B cell (primary cell): ENCODE results near the gene LIX1. TPM values are rescaled to one million over a fixed set of nuclear protein-coding genes. Genes with fewer than 3 reads are reported as not detected.

Source experiments
- ATAC-seq: fragments of 200-7000 bp; cut with Tn5 transposase; one replicate; pipeline ENCODE4 v1.10.0; 2021; ENCODE audit warnings: low read depth, mild to moderate bottlenecking, moderate number of reproducible peaks, moderate library complexity
- CTCF ChIA-PET: fragments of 350-600 bp; sonication (Branson Sonifier 250); formaldehyde crosslinking; loops from one replicate; lab custom pipeline; 2021; ENCODE audit warnings: antibody characterized with exemption, inconsistent platforms; lab: Charles Lee
- POLR2A ChIA-PET: fragments of 350-600 bp; sonication (Branson Sonifier 250); formaldehyde crosslinking; loops from one replicate; lab custom pipeline; 2021; ENCODE audit warnings: antibody characterized with exemption; lab: Charles Lee
- DNase-seq: peaks from one replicate; pipeline ENCODE4 v3.0.0; 2013
- H2AFZ ChIP-seq: 2 replicates; pipeline ENCODE4 v1.6.1; 2012; ENCODE audit warnings: mild to moderate bottlenecking, low read depth, low read length; ENCODE audit not compliant: insufficient read depth, poor library complexity, severe bottlenecking
- H3K27ac ChIP-seq, 2 donors: 1 replicate in 1 of 2; 2 replicates in 1 of 2; pipeline ENCODE4 v1.5.1; 2012 to 2013; ENCODE audit warnings: low read length in 2 of 2, mild to moderate bottlenecking in 2 of 2, moderate library complexity in 1 of 2
- H3K27me3 ChIP-seq, 4 experiments: fragments of 200-600 bp in 1 of 4; sonication (generic) in 1 of 4; replicated peaks in 1 of 4; 1 replicate in 2 of 4; 2 replicates in 2 of 4; pipeline versions ENCODE4 v1.6.1 to v1.7.0; 2013 to 2016; ENCODE audit warnings: low read length in 3 of 4, mild to moderate bottlenecking in 2 of 4, mixed read lengths in 1 of 4, moderate library complexity in 1 of 4; ENCODE audit not compliant: insufficient read depth in 4 of 4, control insufficient read depth in 3 of 4; ENCODE audit errors: control extremely low read depth in 1 of 4
- H3K36me3 ChIP-seq, 2 experiments: replicated peaks in 1 of 2; 1 replicate in 1 of 2; 2 replicates in 1 of 2; pipeline versions ENCODE4 v1.6.1 to v1.7.1; 2013; ENCODE audit warnings: low read length in 1 of 2; ENCODE audit not compliant: insufficient read depth in 2 of 2, control insufficient read depth in 1 of 2; ENCODE audit errors: control extremely low read depth in 1 of 2, extremely low read depth in 1 of 2
- H3K4me1 ChIP-seq, 2 donors: fragments of 200-600 bp in 1 of 2; sonication (generic) in 1 of 2; 1 replicate in 1 of 2; 2 replicates in 1 of 2; pipeline versions ENCODE4 v1.5.1 to v1.6.1; 2013 to 2017; ENCODE audit warnings: low read length in 2 of 2; ENCODE audit not compliant: control insufficient read depth in 2 of 2, insufficient read depth in 2 of 2
- H3K4me2 ChIP-seq: replicated peaks from 2 replicates; pipeline ENCODE3; 2012; ENCODE audit warnings: mild to moderate bottlenecking, low read depth, low read length; ENCODE audit not compliant: poor library complexity, severe bottlenecking
- H3K4me3 ChIP-seq, 5 experiments: fragments of 200-600 bp in 1 of 5; sonication (generic) in 1 of 5; 1 replicate in 3 of 5; 2 replicates in 2 of 5; pipeline versions ENCODE4 v1.5.1 to v1.7.0; 2011 to 2016; ENCODE audit warnings: low read length in 4 of 5, mild to moderate bottlenecking in 4 of 5, low read depth in 2 of 5, control low read depth in 1 of 5, moderate library complexity in 1 of 5; ENCODE audit not compliant: insufficient read depth in 1 of 5; ENCODE audit errors: control extremely low read depth in 1 of 5, extremely low read depth in 1 of 5
- H3K79me2 ChIP-seq: fragments of 200-600 bp; sonication (generic); one replicate; pipeline ENCODE4 v1.6.0; 2016; ENCODE audit warnings: low read length; ENCODE audit not compliant: control insufficient read depth, insufficient read depth
- H3K9ac ChIP-seq: fragments of 200-600 bp; sonication (generic); 2 replicates; pipeline ENCODE4 v1.6.1; 2017; ENCODE audit warnings: mild to moderate bottlenecking, low read length, moderate library complexity
- H3K9me3 ChIP-seq, 3 donors: one replicate each; pipeline versions ENCODE4 v1.6.1 to v1.7.1; 2013; ENCODE audit warnings: low read length in 2 of 3; ENCODE audit not compliant: control insufficient read depth in 2 of 3, insufficient read depth in 1 of 3; ENCODE audit errors: control extremely low read depth in 1 of 3
- H4K20me1 ChIP-seq: 2 replicates; pipeline ENCODE4 v1.6.0; 2012; ENCODE audit warnings: mild to moderate bottlenecking, low read length; ENCODE audit not compliant: insufficient read depth, control insufficient read depth, poor library complexity, severe bottlenecking
- H3K27ac Mint-ChIP-seq: one replicate; pipeline ENCODE4 v1.8.0; 2021; ENCODE audit warnings: mixed read lengths
- H3K27me3 Mint-ChIP-seq: one replicate; pipeline ENCODE4 v1.8.0; 2021; ENCODE audit warnings: mixed read lengths
- H3K4me1 Mint-ChIP-seq: one replicate; pipeline ENCODE4 v1.8.0; 2021; ENCODE audit warnings: mixed read lengths
- H3K4me3 Mint-ChIP-seq: one replicate; pipeline ENCODE4 v1.8.0; 2021; ENCODE audit warnings: mixed read lengths
- H3K9me3 Mint-ChIP-seq: one replicate; pipeline ENCODE4 v1.8.0; 2022; ENCODE audit warnings: mixed read lengths; ENCODE audit not compliant: insufficient read depth
- CTCF ChIP-seq: fragments of 200-600 bp; IDR thresholded peaks from one replicate; pipeline ENCODE4 v1.8.0; 2022; ENCODE audit warnings: antibody characterized with exemption, mild to moderate bottlenecking
- EZH2 ChIP-seq: IDR thresholded peaks from 2 replicates; pipeline ENCODE4 v1.6.1; 2012; ENCODE audit warnings: borderline replicate concordance, low read depth, mild to moderate bottlenecking, moderate library complexity, low read length; ENCODE audit not compliant: insufficient read depth, poor library complexity, severe bottlenecking
- WGBS: methylation state at CpG from one replicate; pipeline ENCODE4 v1.1.5; 2013; ENCODE audit warnings: missing lambda C conversion rate; ENCODE audit not compliant: insufficient coverage; 5-methylcytosine and 5-hydroxymethylcytosine counted together
- intact Hi-C: fragments of 100-400 bp; cut with micrococcal nuclease; formaldehyde crosslinking; loops from one replicate; pipeline ENCODE4 v1.10.0; 2022
- polyA plus RNA-seq: library from polyadenylated mRNA; depleted of rRNA; stranded (reverse); fragments of >200 nt; gene quantifications from 2 replicates; pipeline ENCODE4 v1.2.3, GENCODE V29; 2012
- total RNA-seq, 2 donors: library from RNA; stranded (reverse); fragments of 120-200 nt in 1 of 2; gene quantifications; 1 replicate in 1 of 2; 2 replicates in 1 of 2; pipeline versions ENCODE4 v1.2.3 to v1.2.4, GENCODE V29; 2013 to 2022

LIX1 gene
- total and polyA plus RNA-seq, 2 donors (not counting 1 experiment from before 2014, with no cell fraction given) = not detected

DNA sequence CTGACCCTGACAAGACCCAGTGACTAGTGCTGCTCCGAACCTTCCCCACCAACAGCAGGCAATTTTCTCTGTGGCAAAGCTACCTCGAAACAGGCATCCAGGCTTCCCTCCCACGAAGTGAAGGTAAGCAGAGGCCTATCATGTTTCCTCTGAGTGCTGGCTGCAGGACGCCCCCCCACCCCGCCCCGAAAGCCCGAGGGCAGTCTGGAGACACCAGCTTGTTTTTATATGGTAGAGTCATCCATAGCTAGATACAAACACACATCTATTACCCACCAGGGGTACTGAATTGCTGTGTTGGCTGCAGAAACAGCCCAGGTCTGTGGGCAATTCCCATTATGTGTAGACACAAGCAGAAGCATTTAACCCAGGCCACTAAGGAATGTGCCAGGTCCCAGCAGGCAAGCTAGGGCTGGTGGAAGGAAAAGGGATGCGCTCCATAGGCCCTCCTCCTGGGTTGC is 40.4 kb downstream of the LIX1 start:
- intact Hi-C loops = no loop called here
- no peaks in the 10 kb centered on the region for H3K79me2 ChIP-seq
- H3K4me1 Mint-ChIP-seq = peaks cover 2% of the 10 kb centered on the region
- peaks cover 3% of the 10 kb centered on the region for H3K27me3 Mint-ChIP-seq
- no peaks in the 10 kb centered on the region for H3K9me3 ChIP-seq
- 100% methylated on average over 1 of the region's 8 CpGs for WGBS
- H3K4me3 ChIP-seq = no peak overlapping the region
- no peaks in the 10 kb centered on the region for H3K9me3 Mint-ChIP-seq
- no peaks in the 10 kb centered on the region for H3K27me3 ChIP-seq
- H4K20me1 ChIP-seq = no peaks in the 10 kb centered on the region
- TF ChIP-seq EZH2 (no peak), CTCF (no peak)
- H2AFZ ChIP-seq = no peak overlapping the region
- no peak overlapping the region for H3K9ac ChIP-seq
- CTCF ChIA-PET = interaction anchor here (1.3 kb wide), 1 partner anchor 11 kb away, joined by 3 read pairs; no protein-coding TSS in a partner anchor
- H3K27ac ChIP-seq = no peak overlapping the region
- H3K4me2 ChIP-seq = no peak overlapping the region
- DNase-seq (no peak), ATAC-seq (no peak)
- POLR2A ChIA-PET = no interaction called here
- H3K36me3 ChIP-seq = peaks cover 1 to 29% of the 10 kb centered on the region in 2 experiments
- no peaks in the 10 kb centered on the region for H3K4me1 ChIP-seq
- no peak overlapping the region for H3K4me3 Mint-ChIP-seq
- no peak overlapping the region for H3K27ac Mint-ChIP-seq

DNA sequence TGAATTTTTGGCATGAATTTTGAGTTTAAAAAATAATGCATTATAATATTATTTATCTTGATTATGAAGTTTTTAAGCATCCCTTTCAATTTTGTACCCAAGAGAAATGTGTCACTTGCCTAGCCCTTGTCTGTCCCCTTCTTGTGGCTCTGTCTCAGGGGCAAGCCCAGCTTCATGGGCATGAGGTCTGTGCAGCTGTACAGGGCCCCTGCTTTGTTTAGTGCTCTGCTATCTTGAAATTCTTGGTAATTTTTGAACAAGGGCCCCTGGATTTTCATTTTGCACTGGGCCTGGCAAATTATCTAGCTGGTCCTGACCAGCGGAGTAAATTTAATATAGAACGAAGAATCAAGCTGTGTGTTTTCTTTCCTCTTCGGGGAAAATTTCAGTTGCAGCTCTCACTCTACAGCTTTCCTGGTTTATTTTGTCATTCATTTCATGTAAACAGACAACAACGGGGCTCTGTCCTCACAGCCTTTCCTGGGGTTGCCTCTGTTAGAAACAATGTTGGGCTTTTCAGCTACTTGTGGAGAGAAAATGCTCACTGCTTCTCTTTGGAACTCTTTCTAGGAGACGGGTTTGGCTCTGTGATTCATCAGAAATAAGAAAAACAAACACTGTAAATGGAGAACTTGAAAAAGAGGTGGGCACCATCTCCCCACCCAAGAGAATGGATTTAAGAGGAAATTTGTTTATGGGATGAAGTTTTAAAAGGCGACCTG is 41.1 kb downstream of the LIX1 start:
- Histone ChIP-seq H3K4me1 (no peaks in the 10 kb centered on the region), H3K4me3 (no peak overlapping the region), H4K20me1 (peaks cover 3% of the 10 kb centered on the region), H3K9ac (no peak overlapping the region), H3K79me2 (no peaks in the 10 kb centered on the region), H2AFZ (no peak overlapping the region), H3K36me3 (peaks cover 2 to 27% of the 10 kb centered on the region in 2 experiments), H3K27me3 (no peaks in the 10 kb centered on the region), H3K4me2 (no peak overlapping the region), H3K9me3 (no peaks in the 10 kb centered on the region), H3K27ac (no peak overlapping the region)
- H3K9me3 Mint-ChIP-seq = no peaks in the 10 kb centered on the region
- H3K27me3 Mint-ChIP-seq = no peaks in the 10 kb centered on the region
- CTCF ChIA-PET = interaction anchor here (1.3 to 1.4 kb wide), 2 partner anchors 11 to 41 kb away, joined by 3 read pairs; partner anchors contain the start of gene LIX1
- H3K4me1 Mint-ChIP-seq = peaks cover 2% of the 10 kb centered on the region
- TF ChIP-seq EZH2 (no peak), CTCF (no peak)
- H3K4me3 Mint-ChIP-seq = no peak overlapping the region
- ATAC-seq = no peak
- POLR2A ChIA-PET = no interaction called here
- whole genome bisulfite sequencing = 100% methylated on average over 3 of the region's 6 CpGs
- H3K27ac Mint-ChIP-seq = no peak overlapping the region
- intact Hi-C loops = no loop called here
- no peak for DNase-seq
